Kidney (tissue), 14 donors: Measurements from ENCODE around the gene PHACTR3. TPM values are rescaled to one million over a fixed set of nuclear protein-coding genes. Genes with fewer than 3 reads are reported as not detected.

Source experiments
- DNase-seq, 5 donors: peaks; one replicate each; pipeline ENCODE4 v3.0.0-alpha.2; 2013 to 2020
- FAIRE-seq: peaks from 2 replicates; lab custom pipeline; 2012; peaks lifted over from hg19 to GRCh38; lab: Jason Lieb, UNC
- H3K27ac ChIP-seq, 2 donors: one replicate each; pipeline ENCODE4 v1.7.0; 2013; ENCODE audit warnings: low read depth in 2 of 2, low read length in 2 of 2, inconsistent platforms in 1 of 2
- H3K27me3 ChIP-seq: one replicate; pipeline ENCODE4 v1.7.1; 2013; ENCODE audit warnings: low read length, inconsistent platforms; ENCODE audit not compliant: control insufficient read depth, insufficient read depth
- H3K36me3 ChIP-seq, 3 donors: one replicate each; pipeline versions ENCODE4 v1.7.0 to v1.7.1; 2013; ENCODE audit warnings: low read length in 3 of 3, control low read depth in 1 of 3, inconsistent platforms in 1 of 3; ENCODE audit not compliant: insufficient read depth in 3 of 3, control insufficient read depth in 2 of 3
- H3K4me1 ChIP-seq, 3 donors: one replicate each; pipeline versions ENCODE4 v1.7.0 to v1.7.1; 2013; ENCODE audit warnings: low read length in 3 of 3, inconsistent platforms in 1 of 3, low read depth in 1 of 3; ENCODE audit not compliant: control insufficient read depth in 2 of 3, insufficient read depth in 2 of 3
- H3K4me3 ChIP-seq, 3 donors: one replicate each; pipeline versions ENCODE4 v1.7.0 to v1.8.1; 2013; ENCODE audit warnings: low read length in 3 of 3, control low read depth in 1 of 3, inconsistent platforms in 1 of 3
- H3K9ac ChIP-seq, 3 donors: one replicate each; pipeline versions ENCODE4 v1.7.0 to v1.7.1; 2013; ENCODE audit warnings: low read length in 3 of 3, control low read depth in 1 of 3, inconsistent platforms in 1 of 3
- H3K9me3 ChIP-seq, 3 donors: one replicate each; pipeline versions ENCODE4 v1.7.0 to v1.7.1; 2013; ENCODE audit warnings: low read length in 3 of 3, control low read depth in 1 of 3, inconsistent platforms in 1 of 3; ENCODE audit not compliant: control insufficient read depth in 2 of 3, insufficient read depth in 1 of 3
- CTCF ChIP-seq: IDR thresholded peaks from 3 replicates; pipeline ENCODE4 v1.5.1; 2012; ENCODE audit warnings: mild to moderate bottlenecking, moderate library complexity, borderline replicate concordance; ENCODE audit not compliant: insufficient read depth; ENCODE audit errors: extremely low read depth
- intact Hi-C: fragments of 100-400 bp; cut with DNase I; formaldehyde crosslinking; loops from one replicate; pipeline ENCODE4 v1.11.1; 2022
- polyA plus RNA-seq: library from polyadenylated mRNA; stranded (reverse); fragments of 350-450 nt; fragmentation: Illumina TruSeq; extraction: RNeasy Lipid Tissue Mini Kit (QIAGEN cat#74804); gene quantifications from one replicate; pipeline ENCODE4 v1.2.3, GENCODE V29; 2014; ENCODE audit warnings: low read depth, low replicate concordance; ENCODE audit not compliant: insufficient read depth
- total RNA-seq: library from RNA; stranded (reverse); fragmentation: NEBNext Ultra II Directional; extraction: Animal tissue kit (Norgen Biotek cat#: 25700); gene quantifications from one replicate; pipeline ENCODE4 v1.2.1, GENCODE V29; 2021
- donor health status: control.
- donor health status: control.
- donor health status: control.
- donor health status: control.
- donor health status: control.
- donor health status: DM: yes; HTN: yes; CAD: no.
- donor health status: Normal renal cell carcinoma (clear cell type).

Gene PHACTR3
- total and polyA plus RNA-seq, 2 donors from 2014 or later, result 1.7 to 12.3 TPM

GRCh38 chr20:59723607-59724456 lies 119.5 kb downstream of the PHACTR3 start:
- Histone ChIP-seq H3K4me3 (no peak overlapping the region), H3K9me3 (no peaks in the 10 kb centered on the region), H3K9ac (no peak overlapping the region), H3K27ac (no peak overlapping the region), H3K27me3 (no peaks in the 10 kb centered on the region), H3K4me1 (no peaks in the 10 kb centered on the region), H3K36me3 (no peaks in the 10 kb centered on the region)
- no peak for FAIRE-seq
- intact Hi-C loops, result no loop called here
- no peak for DNase-seq
- no peak for TF ChIP-seq CTCF

- Histone ChIP-seq H3K27ac (no peak overlapping the region), H3K9ac (no peak overlapping the region), H3K36me3 (no peaks in the 10 kb centered on the region), H3K4me1 (no peaks in the 10 kb centered on the region), H3K4me3 (no peak overlapping the region), H3K9me3 (no peaks in the 10 kb centered on the region), H3K27me3 (no peaks in the 10 kb centered on the region)
- DNase-seq, result no peak
- TF ChIP-seq CTCF, result no peak
- FAIRE-seq, result no peak
- intact Hi-C loops, result no loop called here
Observed at GRCh38 chr20:59724457-59725366, 120.4 kb downstream of the PHACTR3 start.

- no peak for TF ChIP-seq CTCF
- no peak overlapping the region for H3K27ac ChIP-seq
- H3K4me1 ChIP-seq, result no peaks in the 10 kb centered on the region
- no peak overlapping the region for H3K9ac ChIP-seq
- H3K4me3 ChIP-seq, result no peak overlapping the region
- no peaks in the 10 kb centered on the region for H3K27me3 ChIP-seq
- no peak for FAIRE-seq
- DNase-seq, result no peak
- H3K36me3 ChIP-seq, result no peaks in the 10 kb centered on the region
- no peaks in the 10 kb centered on the region for H3K9me3 ChIP-seq
- intact Hi-C loops, result no loop called here
Observed at GRCh38 chr20:59725476-59726280, 121.3 kb downstream of the PHACTR3 start.
